Left cardiac atrium (tissue), 4 donors: ENCODE results near the gene SNX32. TPM values are rescaled to one million over a fixed set of nuclear protein-coding genes. Genes with fewer than 3 reads are reported as not detected.

ENCODE experiments used
- ATAC-seq, 2 donors: fragments of 200-7000 bp; cut with Tn5 transposase; one replicate each; pipeline ENCODE4 v1.9.1; 2020; ENCODE audit warnings: mild to moderate bottlenecking in 2 of 2, moderate library complexity in 2 of 2
- DNase-seq: peaks from one replicate; pipeline ENCODE4 v3.0.0-alpha.2; 2020
- intact Hi-C, 2 donors: fragments of 100-400 bp; cut with DNase I; formaldehyde crosslinking; loops; one replicate each; pipeline versions ENCODE4 v1.14.1 to v1.15.1; 2022 to 2023
- total RNA-seq, 2 donors: library from RNA; stranded (reverse); fragmentation: NEBNext Ultra II Directional; extraction: Animal tissue kit (Norgen Biotek cat#: 25700); gene quantifications; one replicate each; pipeline ENCODE4 v1.2.1, GENCODE V29; 2021
- donor health status: DM: no; HTN: yes; CAD: no.
- donor health status: DM: no; HTN: yes; CAD: no; lungs with severe emphysema.
- donor health status: DM: yes; HTN: yes; CAD: no.
- donor health status: Dilated cardiomyopathy.

The SNX32 gene
- total RNA-seq, 2 donors from 2014 or later, result not detected

- intact Hi-C loops, result no loop called here
- DNase-seq, result no peak
- ATAC-seq, result no peak
These were observed 38.9 kb upstream of the SNX32 start for GRCh38 chr11:65794570-65795510.

- intact Hi-C loops, result no loop called here
- DNase-seq (no peak), ATAC-seq (no peak)
These were observed 36.8 kb upstream of the SNX32 start for GRCh38 chr11:65796726-65797601.

DNA sequence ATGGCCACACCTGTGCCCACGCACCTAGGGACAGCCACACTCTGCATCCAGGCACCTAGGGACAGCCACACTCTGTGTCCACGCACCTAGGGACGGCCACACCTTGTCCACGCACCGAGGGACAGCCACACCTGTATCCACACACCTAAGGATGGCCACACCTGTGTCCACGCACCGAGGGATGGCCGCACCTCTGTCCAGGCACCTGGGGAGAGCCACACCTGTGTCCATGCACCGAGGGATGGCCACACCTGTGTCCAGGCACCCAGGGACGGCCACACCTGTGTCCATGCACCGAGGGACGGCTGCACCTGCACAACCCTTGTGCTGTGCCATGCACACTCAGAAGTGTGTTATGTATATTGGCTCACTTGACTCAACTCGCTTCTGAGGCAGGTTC lies 36.1 kb upstream of the SNX32 start:
- ATAC-seq (no peak), DNase-seq (no peak)

GRCh38 chr11:65798882-65799281 lies 34.9 kb upstream of the SNX32 start:
- DNase-seq (no peak), ATAC-seq (no peak)
- intact Hi-C loops, result no loop called here

More for the DNA sequence above, 36.1 kb upstream of the SNX32 start:
- intact Hi-C loops, result no loop called here

- intact Hi-C loops, result no loop called here
- ATAC-seq (no peak), DNase-seq (no peak)
These were observed 32.4 kb upstream of the SNX32 start for GRCh38 chr11:65801153-65801987.

- no peak for DNase-seq
- intact Hi-C loops, result no loop called here
- ATAC-seq, result no peak
These were observed 30.9 kb upstream of the SNX32 start for GRCh38 chr11:65802841-65803240.

- no peak for ATAC-seq
- intact Hi-C loops, result no loop called here
- DNase-seq, result no peak
These were observed 29.8 kb upstream of the SNX32 start for GRCh38 chr11:65803797-65804492.

GRCh38 chr11:65806979-65807378 lies 26.8 kb upstream of the SNX32 start:
- intact Hi-C loops, result no loop called here

DNA sequence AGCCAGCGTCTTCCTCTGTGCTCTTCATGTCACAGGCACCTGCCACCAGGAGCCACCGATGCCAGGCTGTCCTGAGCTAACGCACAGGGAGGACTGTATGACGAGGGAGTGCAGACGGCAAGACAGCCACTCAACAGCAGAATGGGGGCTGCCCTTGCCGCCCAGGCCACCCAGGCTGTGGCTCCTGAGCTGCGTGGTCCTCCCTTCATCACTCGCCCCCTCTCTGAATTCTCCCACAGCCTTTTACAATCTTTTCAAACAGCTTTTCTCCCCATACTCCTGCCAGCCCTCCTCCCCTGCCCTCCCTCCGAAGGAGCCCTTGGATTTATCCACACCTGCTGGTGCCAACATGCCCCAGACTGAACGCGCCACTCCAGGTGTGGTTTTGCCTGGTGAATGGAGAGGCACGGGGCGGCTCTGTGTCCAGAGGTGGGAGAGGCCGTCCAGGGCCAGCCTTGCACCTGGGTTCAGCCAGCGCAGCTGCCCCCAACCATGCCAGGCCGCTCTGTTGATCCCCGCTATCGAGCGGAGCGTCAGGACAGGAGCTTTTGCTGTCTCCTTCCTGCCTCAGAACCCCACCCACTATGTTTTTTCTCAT lies 24.9 kb upstream of the SNX32 start:
- ATAC-seq (no peak), DNase-seq (no peak)
- intact Hi-C loops, result no loop called here

More at GRCh38 chr11:65806979-65807378, 26.8 kb upstream of the SNX32 start:
- DNase-seq, result no peak
- no peak for ATAC-seq

- DNase-seq, result no peak
- no peak for ATAC-seq
- intact Hi-C loops, result no loop called here
These were observed 24.3 kb upstream of the SNX32 start for GRCh38 chr11:65809496-65809895.

DNA sequence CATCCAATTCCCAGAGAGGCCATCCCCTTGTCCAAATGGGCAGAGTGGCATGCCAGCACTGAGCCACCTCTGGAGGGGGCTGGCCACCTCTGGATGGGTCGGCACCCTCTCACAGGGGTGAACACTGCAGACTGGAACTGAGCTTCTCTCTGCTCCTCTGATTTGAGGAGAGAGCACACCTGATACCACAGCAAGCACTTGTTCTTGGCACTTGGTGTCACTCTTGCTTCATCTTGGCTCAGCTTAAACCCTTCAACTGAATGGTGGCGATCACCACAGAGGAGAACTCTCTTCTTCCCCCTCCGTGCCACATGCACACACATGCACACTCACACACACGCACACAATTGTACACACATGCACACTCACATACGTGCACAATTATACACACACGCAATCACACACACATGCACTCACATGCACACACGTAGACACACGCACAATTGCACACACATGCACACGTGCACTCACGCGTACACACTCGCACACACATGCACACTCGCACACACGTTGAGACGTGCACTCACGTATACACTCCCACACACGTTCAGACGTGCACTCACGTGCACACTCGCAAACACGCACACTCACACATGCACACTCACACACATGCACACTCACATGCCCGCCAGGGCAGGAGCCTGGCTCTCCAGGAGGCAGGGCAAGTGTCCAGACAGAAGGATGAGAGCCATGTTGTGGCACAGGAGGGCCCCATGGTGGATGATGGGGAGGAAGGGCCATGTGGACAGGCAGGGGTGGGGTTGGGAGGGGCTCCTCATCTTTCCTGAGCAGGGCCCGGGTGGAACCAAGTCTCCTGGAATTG lies 23.5 kb upstream of the SNX32 start:
- intact Hi-C loops, result no loop called here
- peak in 1 of 2 donors; percentile 31 for ATAC-seq
- no peak for DNase-seq

- peak in 1 of 2 donors; percentile 76 for ATAC-seq
- DNase-seq, result no peak
- intact Hi-C loops, result no loop called here
These were observed 21.8 kb upstream of the SNX32 start for GRCh38 chr11:65811764-65812475.

GRCh38 chr11:65814131-65814985 lies 19.4 kb upstream of the SNX32 start:
- peak; percentile 18 to 23 for ATAC-seq
- no peak for DNase-seq
- intact Hi-C loops, result no loop called here

DNA sequence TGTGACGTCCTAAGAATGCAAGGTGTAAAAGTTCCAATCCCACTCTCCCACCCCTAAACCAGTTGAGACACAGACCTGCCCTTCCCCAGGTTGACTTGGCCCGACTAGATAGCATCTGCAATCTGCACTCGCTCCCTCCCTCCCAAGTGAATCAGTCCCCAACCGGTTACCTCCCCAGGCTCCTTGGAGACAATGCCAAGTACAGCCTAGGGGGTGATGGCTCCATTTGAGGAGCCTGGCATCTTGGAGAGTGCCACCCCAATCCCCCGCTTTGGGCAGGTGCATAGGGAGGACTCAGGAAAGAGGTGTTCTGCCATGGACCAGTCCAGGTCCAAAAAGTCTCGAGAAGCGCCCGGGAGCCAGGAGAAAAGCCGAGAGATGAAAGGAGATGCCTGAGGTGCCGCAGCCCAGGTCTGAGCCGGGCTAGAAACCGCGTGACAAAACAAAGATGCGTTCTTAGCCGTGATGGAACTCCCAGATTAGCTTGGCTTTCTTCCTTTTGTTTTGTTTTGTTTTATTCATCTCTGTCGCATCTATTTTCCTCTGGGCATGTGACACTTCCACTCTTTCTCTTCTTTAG lies 18.7 kb upstream of the SNX32 start:
- ATAC-seq (no peak), DNase-seq (no peak)
- intact Hi-C loops, result loop anchor here (5.0 kb wide), 2 partner anchors 33 to 188 kb away; partner anchors contain the start of gene AP5B1 (in 1 of the 2)

DNA sequence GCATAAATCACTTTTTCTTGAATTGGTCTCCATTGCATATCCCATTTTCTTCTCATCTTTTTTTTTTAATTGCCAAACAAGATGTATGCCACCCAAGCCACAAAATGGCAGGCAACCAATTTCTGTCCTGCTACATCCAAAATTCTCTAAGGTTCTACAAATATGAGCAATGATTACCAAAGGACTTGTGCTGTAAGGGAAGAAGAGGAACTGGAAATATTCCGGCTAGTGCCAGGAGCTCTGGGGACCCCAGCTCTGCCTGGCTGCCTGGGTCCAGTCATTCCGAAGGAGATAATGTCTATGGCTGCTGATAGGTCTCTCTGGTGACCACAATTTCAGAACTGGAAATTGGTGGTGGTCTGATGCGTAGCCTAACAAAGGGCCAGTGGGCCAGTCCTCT lies 17.1 kb upstream of the SNX32 start:
- ATAC-seq (no peak), DNase-seq (no peak)
- intact Hi-C loops, result loop anchor here (2.0 to 5.0 kb wide), 3 partner anchors 34 to 189 kb away; partner anchors contain the start of genes AP5B1 (in 1 of the 2) and KAT5 (in 1 of the 2)
